ENCODE results near the gene PRR5L. TPM values are rescaled to one million over a fixed set of nuclear protein-coding genes. Genes with fewer than 3 reads are reported as not detected.

Gene PRR5L
- total and polyA plus RNA-seq, 12 donors, result 1.7 to 10.2 (median 7.3) TPM

- peak; percentile 94 to 98 (median 97) for DNase-seq
- Histone ChIP-seq H3K4me3 (peak within 1 kb of the TSS in 3 of 4 donors; percentile 23 to 95 (median 85)), H3K9me3 (replicated peaks in 1 of 3) (no peaks in the 10 kb centered on the region), H3K4me1 (replicated peaks in 1 of 2) (peaks cover 0 to 15% of the 10 kb centered on the region in 2 donors), H3K27me3 (no peaks in the 10 kb centered on the region), H3K36me3 (replicated peaks in 1 of 2) (no peaks in the 10 kb centered on the region), H3K27ac (peak within 1 kb of the TSS in 3 of 5 donors; percentile 35 to 77 (median 58))
- peak; percentile 53 to 73 for TF ChIP-seq POLR2A (IDR thresholded peaks at IDR 0.05)
- no peak for TF ChIP-seq CTCF (IDR thresholded peaks at IDR 0.05)
- intact Hi-C loops (cut with DNase I), result no loop called here
- WGBS, 4 donors, result 1 to 2% (median 1%) methylated on average over 25 to 31 of the region's 31 CpGs
Measured at GRCh38 chr11:36289226-36289852, 6.7 kb upstream of the PRR5L start, which contains the start of gene COMMD9. COMMD9 (minus strand) TSS chr11:36289424; CDS start chr11:36289412, 12 bp downstream.

- H3K27ac ChIP-seq, result no peak overlapping the region
- peaks cover 0 to 15% of the 10 kb centered on the region in 2 donors for H3K4me1 ChIP-seq (replicated peaks in 1 of 2)
- intact Hi-C loops (cut with DNase I), result no loop called here
- DNase-seq, result peak in 1 of 7 donors; percentile 10
- 20 to 32% (median 22%) methylated on average over 4 of the region's 4 CpGs for WGBS, 4 donors
- TF ChIP-seq POLR2A (IDR thresholded peaks at IDR 0.05) (no peak), CTCF (IDR thresholded peaks at IDR 0.05) (peak; percentile 30 to 72 (median 56))
- no peaks in the 10 kb centered on the region for H3K9me3 ChIP-seq (replicated peaks in 1 of 3)
- H3K27me3 ChIP-seq, result no peaks in the 10 kb centered on the region
- H3K4me3 ChIP-seq, result no peak overlapping the region
- no peaks in the 10 kb centered on the region for H3K36me3 ChIP-seq (replicated peaks in 1 of 2)
Measured at GRCh38 chr11:36292311-36292722, 3.8 kb upstream of the PRR5L start.

GRCh38 chr11:36296884-36297543 is 926 bp downstream of the PRR5L start:
- TF ChIP-seq CTCF (IDR thresholded peaks at IDR 0.05), result no peak
- TF ChIP-seq POLR2A (IDR thresholded peaks at IDR 0.05), result no peak
- H3K27ac ChIP-seq, result no peak overlapping the region
- H3K4me3 ChIP-seq, result no peak overlapping the region
- H3K36me3 ChIP-seq (replicated peaks in 1 of 2), result no peaks in the 10 kb centered on the region
- H3K27me3 ChIP-seq, result no peaks in the 10 kb centered on the region
- no peaks in the 10 kb centered on the region for H3K9me3 ChIP-seq (replicated peaks in 1 of 3)
- DNase-seq, result peak in 1 of 7 donors; percentile 46
- WGBS, 4 donors, result 62 to 70% (median 66%) methylated on average over 8 of the region's 8 CpGs
- no peaks in the 10 kb centered on the region for H3K4me1 ChIP-seq (replicated peaks in 1 of 2)
- intact Hi-C loops (cut with DNase I), result no loop called here

- H3K27me3 ChIP-seq, result no peaks in the 10 kb centered on the region
- intact Hi-C loops (cut with DNase I), result no loop called here
- DNase-seq, result peak; percentile 61 to 85 (median 72)
Measured at GRCh38 chr11:36300650-36301049, 4.6 kb downstream of the PRR5L start.

More at GRCh38 chr11:36300650-36301049, 4.6 kb downstream of the PRR5L start:
- Histone ChIP-seq H3K27ac (no peak overlapping the region), H3K9me3 (replicated peaks in 1 of 3) (no peaks in the 10 kb centered on the region), H3K4me1 (replicated peaks in 1 of 2) (no peaks in the 10 kb centered on the region), H3K36me3 (replicated peaks in 1 of 2) (no peaks in the 10 kb centered on the region), H3K4me3 (no peak overlapping the region)
- no peak for TF ChIP-seq POLR2A (IDR thresholded peaks at IDR 0.05)
- TF ChIP-seq CTCF (IDR thresholded peaks at IDR 0.05), result no peak
- 4 to 25% (median 19%) methylated on average over 3 of the region's 3 CpGs for WGBS, 4 donors
